Fibroblast of villous mesenchyme (primary cell): ENCODE results near the gene AAK1. TPM values are rescaled to one million over a fixed set of nuclear protein-coding genes. Genes with fewer than 3 reads are reported as not detected.

Experiments
- DNase-seq: peaks from one replicate; pipeline ENCODE4 v3.0.0-alpha.2; 2010; ENCODE audit warnings: low read depth
- H3K4me3 ChIP-seq: 2 replicates; pipeline ENCODE4 v1.5.1; 2011; ENCODE audit warnings: low read depth, mild to moderate bottlenecking, low read length
- total RNA-seq: library from RNA; depleted of rRNA; stranded (reverse); fragments of >200 nt; gene quantifications from 2 replicates; pipeline ENCODE4 v1.2.3, GENCODE V29; 2012
- TF ChIP-seq, protein P1 (sequence below): IDR thresholded peaks from 2 replicates; pipeline ENCODE4 v1.5.1; 2012; ENCODE audit warnings: low read depth, mild to moderate bottlenecking, low read length; ENCODE audit not compliant: insufficient read depth

Gene AAK1
- total RNA-seq, 1 donor = 68.2 TPM

DNA sequence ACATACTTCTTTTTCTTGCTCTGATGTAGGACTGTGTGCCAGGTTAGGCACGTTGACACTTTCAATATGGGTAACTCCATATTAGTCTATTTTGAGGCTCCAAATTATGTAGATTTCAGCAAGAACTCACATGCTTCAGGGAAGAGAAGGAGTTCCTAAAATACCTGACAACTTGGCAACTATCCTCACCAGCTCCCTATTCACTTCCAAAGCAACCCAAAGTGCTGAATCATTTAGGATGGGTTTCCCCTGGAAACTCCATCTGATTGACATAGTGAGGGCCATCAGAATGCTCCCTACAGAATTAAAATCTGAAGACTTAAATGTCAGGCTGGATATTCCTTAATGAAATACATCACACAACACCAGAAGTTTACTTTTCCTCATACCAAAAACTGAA, 173.8 kb downstream of the AAK1 start:
- no peak overlapping the region for H3K4me3 ChIP-seq
- no peak for DNase-seq
- TF ChIP-seq, protein P1, sequence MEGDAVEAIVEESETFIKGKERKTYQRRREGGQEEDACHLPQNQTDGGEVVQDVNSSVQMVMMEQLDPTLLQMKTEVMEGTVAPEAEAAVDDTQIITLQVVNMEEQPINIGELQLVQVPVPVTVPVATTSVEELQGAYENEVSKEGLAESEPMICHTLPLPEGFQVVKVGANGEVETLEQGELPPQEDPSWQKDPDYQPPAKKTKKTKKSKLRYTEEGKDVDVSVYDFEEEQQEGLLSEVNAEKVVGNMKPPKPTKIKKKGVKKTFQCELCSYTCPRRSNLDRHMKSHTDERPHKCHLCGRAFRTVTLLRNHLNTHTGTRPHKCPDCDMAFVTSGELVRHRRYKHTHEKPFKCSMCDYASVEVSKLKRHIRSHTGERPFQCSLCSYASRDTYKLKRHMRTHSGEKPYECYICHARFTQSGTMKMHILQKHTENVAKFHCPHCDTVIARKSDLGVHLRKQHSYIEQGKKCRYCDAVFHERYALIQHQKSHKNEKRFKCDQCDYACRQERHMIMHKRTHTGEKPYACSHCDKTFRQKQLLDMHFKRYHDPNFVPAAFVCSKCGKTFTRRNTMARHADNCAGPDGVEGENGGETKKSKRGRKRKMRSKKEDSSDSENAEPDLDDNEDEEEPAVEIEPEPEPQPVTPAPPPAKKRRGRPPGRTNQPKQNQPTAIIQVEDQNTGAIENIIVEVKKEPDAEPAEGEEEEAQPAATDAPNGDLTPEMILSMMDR = no peak

DNA sequence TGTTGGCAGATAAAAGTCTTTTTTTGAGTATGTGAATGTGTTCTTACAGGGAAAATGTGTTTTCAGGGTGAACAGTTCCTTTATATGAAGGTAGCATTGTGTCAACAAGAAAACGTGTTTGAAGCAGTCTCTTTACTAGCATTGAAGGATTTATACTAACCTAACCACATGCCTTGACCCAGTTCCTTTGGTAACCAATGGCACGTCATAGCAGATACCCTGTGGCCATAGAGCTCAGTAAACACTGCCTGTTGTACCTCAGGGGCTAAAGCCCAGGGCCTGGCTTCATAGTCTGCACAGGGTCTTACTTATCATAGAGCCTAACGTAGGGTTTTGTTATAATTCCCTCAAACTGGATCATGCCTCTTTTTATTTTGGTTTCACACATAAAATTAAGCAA, 174.2 kb downstream of the AAK1 start:
- TF ChIP-seq, protein P1 = no peak
- no peak for DNase-seq

DNA sequence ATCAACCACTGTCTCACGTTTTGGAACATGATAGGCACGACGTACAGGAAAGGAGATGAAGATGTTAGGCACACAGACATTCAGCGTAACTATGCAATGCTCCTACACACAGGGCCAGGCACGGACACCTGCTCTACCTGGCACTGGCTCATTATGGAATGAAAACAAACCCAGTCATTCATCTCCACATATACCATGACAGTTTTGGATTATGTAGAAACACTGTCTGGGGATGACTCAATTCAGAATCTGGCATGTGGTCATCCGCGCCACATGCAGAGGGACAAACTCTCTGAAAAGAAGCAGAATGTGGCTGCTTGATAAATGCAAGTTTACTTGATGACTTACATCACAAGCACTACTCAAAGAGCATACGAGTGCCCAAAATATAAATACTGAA, 176.8 kb downstream of the AAK1 start:
- TF ChIP-seq, protein P1 = no peak
- no peak overlapping the region for H3K4me3 ChIP-seq
- DNase-seq = no peak

More for the DNA sequence above, 174.2 kb downstream of the AAK1 start:
- H3K4me3 ChIP-seq = no peak overlapping the region

DNA sequence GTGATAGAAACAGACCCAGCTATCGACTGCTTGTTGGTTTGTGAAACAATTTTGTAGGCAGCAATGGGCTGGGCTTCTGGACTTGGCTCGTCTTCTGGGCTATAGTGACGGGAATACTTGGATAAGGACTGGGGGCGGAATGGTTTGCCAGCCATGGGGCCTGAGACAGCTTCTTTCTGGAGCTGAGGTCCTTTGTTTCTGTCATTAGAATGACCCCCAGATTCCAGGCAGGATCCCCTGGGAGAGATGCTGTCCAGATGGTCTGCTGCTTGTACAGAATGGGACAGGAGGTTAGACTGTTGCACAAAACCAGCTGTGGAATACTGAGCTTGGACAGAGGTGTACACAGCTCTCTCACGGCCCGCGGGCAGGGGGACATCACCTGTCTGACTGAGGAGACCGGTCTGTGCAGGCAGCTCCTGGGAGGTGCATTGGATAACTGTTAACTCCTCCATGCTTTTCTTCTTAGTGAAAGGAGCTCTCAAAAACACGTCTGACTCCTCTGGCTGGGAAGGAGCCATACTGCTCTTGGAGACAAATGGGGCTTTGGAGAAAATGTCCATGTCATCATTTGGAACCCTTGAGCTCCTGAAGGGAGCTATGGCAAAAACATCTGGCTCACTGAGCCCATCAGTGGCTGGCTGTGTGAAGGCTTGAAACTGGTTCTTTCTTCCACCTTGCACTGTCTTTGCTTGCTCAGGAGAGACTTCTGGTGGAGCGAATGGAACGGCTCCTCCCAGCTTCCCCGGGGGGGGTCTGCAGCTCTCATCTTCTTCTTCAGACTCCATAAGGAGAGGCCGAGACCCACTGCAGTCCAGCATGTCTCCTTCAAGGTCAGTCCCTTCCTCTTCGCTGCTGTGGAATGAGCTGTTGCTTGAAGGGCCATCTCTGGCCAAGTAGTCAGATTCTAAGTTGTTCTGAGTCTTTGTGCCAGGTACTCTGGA, 177.8 kb downstream of the AAK1 start:
- TF ChIP-seq, protein P1 = no peak
- DNase-seq = peak; percentile 53

DNA sequence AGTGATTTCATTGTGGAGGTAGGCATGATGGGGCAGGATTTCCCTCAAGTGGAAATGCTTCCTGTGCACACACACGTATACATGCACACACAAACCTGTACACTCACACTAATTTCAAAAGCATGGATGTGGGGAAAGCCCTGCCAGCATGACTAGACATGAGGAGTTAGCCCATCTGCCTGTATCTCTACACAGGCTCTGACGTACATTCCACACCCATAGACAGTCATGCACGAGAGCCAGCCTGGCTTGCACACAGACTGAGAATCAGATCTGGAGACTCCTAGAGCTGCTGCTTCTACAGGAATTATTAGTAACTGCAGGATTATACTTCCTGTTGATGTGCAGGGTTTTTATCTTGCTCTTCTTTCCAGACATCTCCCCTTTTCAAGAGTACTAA, 179.0 kb downstream of the AAK1 start:
- no peak overlapping the region for H3K4me3 ChIP-seq
- TF ChIP-seq, protein P1 = no peak
- peak; percentile 92 for DNase-seq

More for the DNA sequence above, 177.8 kb downstream of the AAK1 start:
- no peak overlapping the region for H3K4me3 ChIP-seq

DNA sequence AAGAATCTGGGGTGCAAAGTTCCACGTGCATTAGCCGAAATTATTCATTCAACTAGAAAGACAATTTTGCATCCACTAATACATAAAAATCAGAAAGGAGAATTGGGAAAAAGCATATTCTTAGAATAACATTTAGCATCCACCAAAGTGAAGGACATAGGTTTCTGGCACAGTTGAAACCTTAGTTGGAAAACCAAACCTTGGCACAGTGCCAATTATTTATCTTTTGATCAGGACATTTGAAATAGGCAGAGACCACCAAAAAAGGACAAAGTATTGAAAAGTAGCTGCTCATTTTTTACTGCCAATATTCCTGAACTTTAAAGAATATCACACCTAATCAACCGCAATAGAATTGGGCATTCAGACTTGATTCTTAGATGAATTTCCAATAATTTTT, 180.8 kb downstream of the AAK1 start:
- DNase-seq = no peak
- no peak overlapping the region for H3K4me3 ChIP-seq
- TF ChIP-seq, protein P1 = no peak
